ENCODE measurements around the gene ERBB4.
A peak's percentile ranks its signal among the peaks of the same experiment; 100 is the strongest.

Gene ERBB4

DNA sequence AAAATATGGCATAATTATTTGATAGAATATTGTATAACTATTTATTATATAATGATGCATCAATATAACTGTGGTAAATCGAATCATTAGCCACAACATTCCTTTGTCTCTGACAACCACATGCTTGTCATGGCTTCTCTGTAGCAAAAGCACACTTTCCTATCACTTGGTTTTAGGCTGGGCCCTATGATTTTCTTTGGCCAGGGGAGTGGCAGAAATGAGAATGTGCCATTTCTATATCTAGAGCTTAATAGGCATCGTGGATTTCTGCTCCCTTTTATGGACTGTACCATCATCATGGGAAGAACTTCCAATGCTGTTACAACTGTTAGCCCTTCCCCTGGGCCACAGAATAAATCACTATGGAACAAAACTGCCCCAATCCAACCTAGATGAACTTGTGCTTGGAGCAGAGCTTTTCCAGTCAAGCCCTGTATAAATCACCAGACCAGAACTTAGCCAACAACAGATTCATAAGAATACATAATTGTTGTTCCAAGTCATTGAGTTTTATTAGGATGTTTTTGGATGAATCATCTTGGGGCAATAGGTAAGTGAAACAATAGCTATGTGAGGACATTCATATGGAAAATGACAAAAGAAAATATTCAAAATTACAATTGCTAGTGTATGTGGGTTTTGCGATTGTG is 715.8 kb downstream of the ERBB4 start:
- TF ChIP-seq, protein P1, sequence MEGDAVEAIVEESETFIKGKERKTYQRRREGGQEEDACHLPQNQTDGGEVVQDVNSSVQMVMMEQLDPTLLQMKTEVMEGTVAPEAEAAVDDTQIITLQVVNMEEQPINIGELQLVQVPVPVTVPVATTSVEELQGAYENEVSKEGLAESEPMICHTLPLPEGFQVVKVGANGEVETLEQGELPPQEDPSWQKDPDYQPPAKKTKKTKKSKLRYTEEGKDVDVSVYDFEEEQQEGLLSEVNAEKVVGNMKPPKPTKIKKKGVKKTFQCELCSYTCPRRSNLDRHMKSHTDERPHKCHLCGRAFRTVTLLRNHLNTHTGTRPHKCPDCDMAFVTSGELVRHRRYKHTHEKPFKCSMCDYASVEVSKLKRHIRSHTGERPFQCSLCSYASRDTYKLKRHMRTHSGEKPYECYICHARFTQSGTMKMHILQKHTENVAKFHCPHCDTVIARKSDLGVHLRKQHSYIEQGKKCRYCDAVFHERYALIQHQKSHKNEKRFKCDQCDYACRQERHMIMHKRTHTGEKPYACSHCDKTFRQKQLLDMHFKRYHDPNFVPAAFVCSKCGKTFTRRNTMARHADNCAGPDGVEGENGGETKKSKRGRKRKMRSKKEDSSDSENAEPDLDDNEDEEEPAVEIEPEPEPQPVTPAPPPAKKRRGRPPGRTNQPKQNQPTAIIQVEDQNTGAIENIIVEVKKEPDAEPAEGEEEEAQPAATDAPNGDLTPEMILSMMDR (IDR thresholded peaks at IDR 0.05; ENCODE audit: insufficient read depth, low read depth, low read length, missing control alignments), result no peak
- H3K4me3 ChIP-seq (ENCODE audit: low read length), result no peak overlapping the region
- peak; percentile 4 for DNase-seq (ENCODE audit: low read depth)

DNA sequence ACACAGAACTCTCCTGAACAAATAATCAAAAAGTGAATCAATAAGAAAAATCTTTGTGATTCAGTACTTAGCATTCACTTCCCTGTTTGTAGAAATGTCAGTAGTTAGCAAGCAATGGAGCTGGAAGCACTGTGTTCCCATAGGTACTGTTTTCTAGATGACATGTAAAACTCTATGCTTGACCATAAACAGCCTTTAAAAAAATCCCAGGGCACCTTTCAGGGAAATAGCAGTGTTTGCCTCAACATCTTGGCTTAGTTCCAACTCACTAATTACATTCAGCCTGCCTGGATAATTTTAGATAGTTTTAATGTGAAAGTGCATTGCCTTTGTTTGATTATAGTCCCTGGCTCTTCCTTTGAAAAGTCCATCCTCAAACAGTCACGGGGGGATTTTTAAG is 721.8 kb downstream of the ERBB4 start:
- TF ChIP-seq, protein P1 (IDR thresholded peaks at IDR 0.05; ENCODE audit: insufficient read depth, low read depth, low read length, missing control alignments), result no peak
- DNase-seq (ENCODE audit: low read depth), result no peak

DNA sequence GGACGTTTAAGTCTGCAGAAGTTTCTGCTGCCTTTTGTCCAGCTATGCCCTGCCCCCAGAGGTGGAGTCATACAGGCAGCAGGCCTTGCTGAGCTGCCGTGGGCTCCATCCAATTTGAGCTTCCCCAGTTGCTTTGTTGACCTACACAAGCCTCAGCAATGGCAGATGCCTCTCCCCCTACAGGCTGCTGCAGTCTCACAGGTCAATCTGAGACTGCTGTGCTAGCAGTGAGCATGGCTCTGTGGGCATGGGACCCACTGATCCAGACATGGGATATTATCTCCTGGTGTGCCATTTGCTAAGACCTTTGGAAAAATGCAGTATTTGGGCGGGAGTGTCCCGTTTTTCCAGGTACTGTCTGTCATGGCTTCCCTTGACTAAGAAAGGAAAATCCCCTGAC is 726.0 kb downstream of the ERBB4 start:
- TF ChIP-seq, protein P1 (IDR thresholded peaks at IDR 0.05; ENCODE audit: insufficient read depth, low read depth, low read length, missing control alignments), result no peak
- no peak overlapping the region for H3K4me3 ChIP-seq (ENCODE audit: low read length)

More for the DNA sequence above, 721.8 kb downstream of the ERBB4 start:
- no peak overlapping the region for H3K4me3 ChIP-seq (ENCODE audit: low read length)

DNA sequence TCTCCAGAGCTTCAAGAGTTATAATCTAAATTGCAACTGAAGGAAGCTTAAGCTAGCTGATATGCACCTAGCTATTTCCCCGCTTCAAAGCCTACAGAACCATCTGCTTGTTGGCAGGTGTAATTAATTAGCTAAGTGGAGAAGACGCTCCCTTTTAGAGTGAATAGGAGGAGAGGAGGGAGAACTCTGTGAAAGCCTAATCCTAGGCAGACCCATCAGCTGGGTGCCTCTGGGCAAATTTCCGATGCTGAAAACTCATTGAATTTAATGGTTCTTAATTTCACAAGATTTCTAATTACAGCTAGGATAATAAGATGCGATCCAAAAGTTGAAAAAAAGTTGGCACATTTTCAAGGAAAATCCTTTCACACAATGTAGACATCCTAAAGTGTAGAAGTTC is 735.9 kb downstream of the ERBB4 start:
- TF ChIP-seq, protein P1 (IDR thresholded peaks at IDR 0.05; ENCODE audit: insufficient read depth, low read depth, low read length, missing control alignments), result no peak
- DNase-seq (ENCODE audit: low read depth), result no peak
- no peak overlapping the region for H3K4me3 ChIP-seq (ENCODE audit: low read length)

More for the DNA sequence above, 726.0 kb downstream of the ERBB4 start:
- DNase-seq (ENCODE audit: low read depth), result no peak

DNA sequence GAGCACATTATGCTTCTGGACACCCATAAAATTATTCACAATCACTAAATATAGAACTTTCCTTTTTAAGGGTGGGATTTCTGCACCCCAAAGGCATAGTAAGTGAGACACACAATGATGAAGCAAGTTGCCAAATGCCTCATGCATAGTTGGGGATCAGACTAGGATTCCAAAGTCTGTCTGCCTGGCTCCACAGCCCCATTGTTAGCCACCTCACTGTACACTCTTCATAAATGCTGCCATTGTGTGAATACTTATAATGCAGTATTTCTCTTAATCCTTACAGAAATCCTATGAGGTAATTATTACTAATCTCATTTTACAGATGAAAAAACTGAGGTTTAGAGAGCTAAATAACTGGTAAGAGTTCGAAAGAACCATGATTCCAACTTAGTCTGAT is 738.6 kb downstream of the ERBB4 start:
- H3K4me3 ChIP-seq (ENCODE audit: low read length), result no peak overlapping the region
- TF ChIP-seq, protein P1 (IDR thresholded peaks at IDR 0.05; ENCODE audit: insufficient read depth, low read depth, low read length, missing control alignments), result no peak
- DNase-seq (ENCODE audit: low read depth), result no peak

DNA sequence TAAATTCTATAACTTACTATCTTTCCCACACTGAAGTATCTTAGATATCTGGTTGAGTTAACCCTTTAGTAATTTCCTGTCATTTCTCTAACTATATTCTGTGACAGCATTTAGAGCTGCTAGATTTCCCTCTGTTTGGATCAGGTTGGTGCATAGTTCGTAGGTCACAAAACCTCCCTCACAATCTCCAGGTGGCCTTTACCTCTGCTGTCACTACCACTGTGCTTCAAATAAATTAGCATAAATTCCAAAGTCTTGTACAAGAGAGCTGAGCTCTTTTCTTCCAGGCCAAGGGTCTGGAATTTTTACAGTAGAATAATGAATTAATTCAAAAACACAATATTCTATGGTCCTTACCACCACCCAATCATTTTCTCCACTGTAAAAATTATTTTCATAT is 739.7 kb downstream of the ERBB4 start:
- DNase-seq (ENCODE audit: low read depth), result no peak
- no peak overlapping the region for H3K4me3 ChIP-seq (ENCODE audit: low read length)
- TF ChIP-seq, protein P1 (IDR thresholded peaks at IDR 0.05; ENCODE audit: insufficient read depth, low read depth, low read length, missing control alignments), result no peak

DNA sequence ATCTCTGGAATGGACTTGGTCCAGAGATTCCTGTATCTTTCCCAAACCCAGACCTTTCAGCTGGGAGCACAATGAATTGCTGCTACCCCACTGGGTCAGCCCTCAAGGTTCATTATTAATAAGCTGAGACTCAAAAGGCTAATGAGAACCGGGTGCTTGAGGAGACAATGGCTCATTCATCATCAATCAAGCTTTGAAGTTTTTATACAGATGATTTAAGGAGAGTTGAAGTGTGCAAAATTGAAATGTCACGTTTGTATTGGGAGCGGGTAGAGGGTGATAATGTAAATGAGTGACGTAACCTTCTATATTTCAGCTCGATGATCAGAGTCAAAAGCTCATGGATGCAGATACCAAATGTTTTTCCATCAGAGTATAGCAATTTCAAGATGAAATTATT is 744.9 kb downstream of the ERBB4 start:
- no peak for DNase-seq (ENCODE audit: low read depth)
- H3K4me3 ChIP-seq (ENCODE audit: low read length), result no peak overlapping the region
- TF ChIP-seq, protein P1 (IDR thresholded peaks at IDR 0.05; ENCODE audit: insufficient read depth, low read depth, low read length, missing control alignments), result no peak

Measured in epithelial cell of esophagus (primary cell).